ENCODE measurements around the gene BUB3.

Gene BUB3

GRCh38 chr10:123204127-123204461 lies 49.9 kb downstream of the BUB3 start:
- no peak for DNase-seq (ENCODE audit: low read depth in 2 of 2)

DNA sequence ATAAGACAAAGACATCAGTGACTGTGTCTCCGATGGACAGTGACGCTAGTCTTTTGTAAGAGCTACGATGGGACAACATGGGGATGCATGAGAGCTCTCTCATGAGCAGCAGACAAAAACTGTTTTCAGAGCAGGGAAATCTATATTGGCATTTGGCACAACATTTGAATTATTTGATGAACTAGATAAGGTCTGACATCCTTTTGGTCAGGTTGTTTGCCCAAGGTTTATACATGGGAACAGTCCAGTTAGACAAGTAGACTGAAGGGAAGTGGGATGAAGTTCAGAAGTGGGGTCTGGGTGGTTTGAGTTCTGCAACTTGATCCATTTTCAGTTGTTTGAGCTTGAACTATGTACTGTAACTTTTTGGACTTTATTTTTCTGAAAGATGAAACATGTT lies 50.8 kb downstream of the BUB3 start:
- no peak for DNase-seq (ENCODE audit: low read depth in 2 of 2)

DNA sequence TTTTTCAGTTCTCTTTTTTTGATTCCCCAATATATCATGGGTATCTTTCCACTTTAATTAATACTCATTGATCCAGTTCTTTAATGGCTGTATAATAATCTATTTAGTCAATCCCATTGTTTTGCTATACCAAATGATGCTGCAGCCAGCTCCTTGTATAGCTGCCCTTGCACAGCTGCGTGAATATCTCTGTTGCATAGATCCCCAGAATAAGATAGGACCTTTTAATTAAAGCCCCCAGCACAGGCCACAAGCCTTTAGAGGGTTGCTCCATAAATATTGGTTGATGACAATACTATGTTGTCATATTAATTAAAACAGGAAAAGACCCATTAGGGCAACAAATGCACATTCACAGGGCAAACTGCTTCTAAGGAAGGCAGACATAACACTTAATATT lies 57.9 kb downstream of the BUB3 start:
- no peak for DNase-seq (ENCODE audit: low read depth in 2 of 2)

DNA sequence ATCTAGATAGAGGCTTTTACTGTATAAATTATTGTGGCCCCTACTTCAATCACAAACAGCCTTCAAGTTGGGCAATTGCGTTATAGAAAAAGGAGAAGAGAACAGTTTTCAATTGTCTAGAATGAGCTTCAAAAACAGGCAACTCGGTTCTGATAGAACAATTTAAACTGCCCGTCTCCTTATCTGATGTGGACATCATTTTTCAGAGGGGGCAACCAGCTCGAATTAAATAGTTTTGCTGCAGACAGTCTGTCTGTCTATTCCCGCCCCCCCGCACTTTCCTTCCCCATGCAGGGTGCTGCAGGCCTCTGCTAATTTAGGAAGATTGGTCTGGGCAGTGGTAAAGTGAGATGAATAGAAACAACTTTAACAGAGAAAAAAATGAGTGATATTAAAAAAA lies 58.4 kb downstream of the BUB3 start:
- no peak for DNase-seq (ENCODE audit: low read depth in 2 of 2)

DNA sequence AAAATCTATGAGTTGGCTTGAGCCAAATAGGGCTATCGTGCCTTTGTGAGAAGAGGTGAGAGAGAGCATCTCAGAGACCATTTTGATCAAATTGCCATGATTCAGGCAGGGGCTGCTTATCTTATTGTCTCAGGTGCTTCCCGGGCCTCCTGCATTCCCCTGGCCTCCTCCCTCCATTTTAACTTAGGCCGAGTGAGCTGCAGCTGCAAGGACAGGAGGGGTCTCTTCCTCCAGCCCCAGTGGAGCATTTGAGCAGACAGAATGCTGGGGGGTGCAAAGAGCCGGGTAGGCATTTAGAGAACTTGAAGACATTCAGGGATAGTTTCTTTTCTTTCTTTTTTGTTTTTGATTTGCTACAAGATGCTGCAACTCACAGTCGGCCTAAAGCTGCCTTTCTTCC lies 59.0 kb downstream of the BUB3 start:
- DNase-seq (ENCODE audit: low read depth in 2 of 2): no peak
